Skeletal muscle cell (primary cell): ENCODE data around the gene NRXN3.

Experiments
- DNase-seq: peaks from one replicate; pipeline ENCODE4 v3.0.0-alpha.2; 2010; ENCODE audit warnings: low read depth
- H3K4me3 ChIP-seq: 2 replicates; pipeline ENCODE4 v1.5.1; 2011; ENCODE audit warnings: low read depth, mild to moderate bottlenecking, control low read depth, low read length, moderate library complexity

Gene NRXN3

DNA sequence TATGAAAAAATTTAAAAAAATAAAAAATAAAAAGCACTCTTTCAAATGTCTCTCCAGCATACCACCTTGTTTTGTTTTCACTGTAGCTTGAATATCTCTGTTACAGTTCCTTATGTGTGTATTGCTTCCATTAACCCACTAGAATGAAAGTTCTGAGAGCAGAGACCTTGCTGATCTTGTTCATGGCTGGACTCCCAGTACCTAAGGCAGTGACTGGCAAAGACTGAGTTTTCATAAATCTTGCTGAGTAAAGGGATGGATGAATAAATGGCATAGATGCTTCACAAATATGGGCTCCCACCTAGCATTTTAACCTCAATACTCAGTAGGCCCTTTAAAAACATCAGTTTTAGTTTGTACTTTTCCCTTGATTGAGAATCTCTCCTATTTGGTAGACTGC lies 1125.2 kb downstream of the NRXN3 start:
- no peak for DNase-seq
- no peak overlapping the region for H3K4me3 ChIP-seq

DNA sequence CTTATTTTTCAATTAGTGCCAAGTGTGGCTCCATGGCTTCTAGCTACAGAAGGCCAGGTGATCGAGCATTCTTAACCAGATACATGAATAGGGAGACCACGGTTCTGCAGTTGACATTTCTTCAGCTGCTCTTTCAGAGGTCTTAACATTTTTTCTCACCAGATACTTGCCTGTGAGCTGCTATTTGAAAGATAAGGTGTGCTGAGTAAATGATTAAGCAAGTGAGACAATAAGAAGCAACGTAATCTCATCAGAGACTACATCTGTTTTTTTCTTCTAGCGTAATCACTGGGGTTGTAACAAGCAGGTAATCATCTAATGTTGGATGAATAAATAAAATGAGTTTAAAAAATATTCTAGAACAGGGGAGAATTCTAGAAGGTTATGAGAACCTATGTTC lies 1128.2 kb downstream of the NRXN3 start:
- DNase-seq = no peak
- H3K4me3 ChIP-seq = no peak overlapping the region

DNA sequence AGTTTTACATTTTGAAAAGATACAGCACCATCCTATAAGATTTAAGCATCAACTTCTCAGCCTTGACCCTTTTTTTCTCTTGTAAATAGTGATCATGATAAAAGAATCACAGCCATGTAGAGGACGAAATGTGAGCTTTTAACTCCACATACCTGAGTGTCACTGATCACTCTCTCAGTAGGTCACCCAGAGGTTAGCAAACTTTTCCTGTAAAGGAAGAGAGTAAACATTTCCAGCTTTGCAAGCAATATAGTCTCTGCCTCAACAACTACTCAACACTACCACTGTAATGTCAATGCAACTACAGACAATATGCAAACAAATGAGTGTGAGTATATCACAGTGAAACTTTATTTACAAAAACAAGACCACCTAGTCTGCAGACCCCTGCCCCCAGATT lies 1129.0 kb downstream of the NRXN3 start:
- no peak for DNase-seq
- H3K4me3 ChIP-seq = no peak overlapping the region

DNA sequence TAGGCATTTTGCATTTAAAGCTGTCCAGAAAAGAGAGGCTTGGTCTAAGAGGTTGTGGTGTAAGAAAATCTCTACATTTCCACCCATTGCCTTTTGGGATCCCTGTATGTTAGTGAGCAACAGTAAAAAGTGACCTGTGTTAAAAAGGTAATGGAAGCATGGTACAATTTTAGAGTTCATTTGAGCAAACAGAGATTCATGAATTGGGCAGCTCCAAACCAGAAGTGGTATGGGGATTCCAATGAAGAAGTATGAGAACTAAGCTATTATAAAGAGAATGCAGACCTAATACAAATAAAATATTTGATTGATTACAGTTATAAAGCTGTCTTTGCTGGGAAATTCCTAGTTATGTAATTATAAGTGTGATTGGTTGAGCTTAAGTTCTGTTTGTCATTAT lies 1134.1 kb downstream of the NRXN3 start:
- DNase-seq = no peak
- H3K4me3 ChIP-seq = no peak overlapping the region

DNA sequence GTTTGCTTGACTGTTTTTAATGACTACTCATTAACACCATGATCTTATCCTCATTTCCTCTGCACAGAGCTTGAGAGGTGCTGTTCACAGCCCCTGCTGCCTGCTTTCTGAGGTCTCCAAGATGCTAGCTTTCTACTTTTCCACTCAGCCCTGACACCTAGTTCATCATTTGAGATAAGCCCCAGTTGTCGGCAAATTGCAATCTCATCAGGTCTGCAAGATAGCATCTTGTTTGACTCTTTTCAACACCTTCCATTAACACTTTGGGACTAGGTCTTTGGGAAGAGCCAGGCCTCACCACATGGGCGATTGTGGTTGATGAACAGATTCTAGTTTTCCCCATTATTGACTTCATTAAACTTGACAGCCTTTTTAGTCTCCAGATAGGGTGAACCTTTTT lies 1136.4 kb downstream of the NRXN3 start:
- H3K4me3 ChIP-seq = no peak overlapping the region
- DNase-seq = no peak

DNA sequence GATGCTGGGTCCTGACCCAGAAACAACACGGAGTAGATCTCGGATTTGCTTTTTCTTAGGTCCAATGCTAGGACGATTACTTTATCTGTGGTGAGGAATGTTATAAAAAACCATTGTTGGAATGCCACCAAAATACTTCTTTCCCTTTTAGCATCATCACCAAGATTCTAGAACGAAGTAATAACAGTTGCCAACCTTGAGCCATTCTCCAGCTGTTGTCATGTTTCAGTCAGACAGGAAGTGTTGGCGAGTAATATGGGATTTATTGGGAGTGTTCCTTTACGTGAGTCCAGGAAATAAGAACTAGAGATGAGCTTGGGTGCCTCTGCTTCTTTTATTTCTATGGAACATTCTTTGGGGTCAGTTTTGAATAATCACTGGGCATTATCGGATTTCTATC lies 1148.2 kb downstream of the NRXN3 start:
- DNase-seq = no peak
- H3K4me3 ChIP-seq = no peak overlapping the region

DNA sequence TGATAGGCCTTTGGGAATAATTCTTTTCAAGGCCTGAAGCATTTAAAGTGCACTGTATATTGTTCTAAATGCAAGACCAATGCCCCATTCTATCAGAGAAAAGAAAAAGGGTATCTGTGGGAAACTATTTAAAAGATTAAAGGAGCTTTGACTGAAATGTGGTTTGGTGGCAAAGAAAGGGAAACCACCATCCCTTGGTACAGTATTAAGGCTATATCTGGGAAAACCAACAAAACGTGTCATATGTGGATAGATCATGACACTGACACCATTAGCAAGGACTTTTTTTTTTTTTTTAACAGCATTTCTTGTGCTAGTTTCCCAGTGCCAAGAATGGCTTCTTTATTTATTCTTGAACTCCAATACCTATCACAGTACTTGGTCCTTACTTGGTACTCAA lies 1150.4 kb downstream of the NRXN3 start:
- DNase-seq = no peak
- no peak overlapping the region for H3K4me3 ChIP-seq

DNA sequence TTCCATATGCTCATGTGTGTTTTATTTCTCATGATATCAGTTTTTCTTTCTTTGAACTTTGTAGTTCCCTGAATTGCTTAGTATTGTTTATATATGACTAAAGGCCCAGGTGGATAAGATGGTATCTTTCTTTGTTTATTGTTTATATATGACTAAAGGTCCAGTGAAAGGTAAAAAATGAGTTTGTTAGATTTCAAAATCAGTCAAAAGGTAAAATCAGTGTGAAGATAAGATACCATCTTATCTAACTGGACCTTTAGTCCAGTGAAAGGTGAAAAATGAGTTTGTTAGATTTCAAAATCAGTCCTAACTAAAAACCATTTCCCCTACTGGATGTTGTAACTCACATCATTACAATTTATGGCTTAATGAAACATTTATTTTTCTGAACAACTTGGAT lies 1150.9 kb downstream of the NRXN3 start:
- DNase-seq = no peak

DNA sequence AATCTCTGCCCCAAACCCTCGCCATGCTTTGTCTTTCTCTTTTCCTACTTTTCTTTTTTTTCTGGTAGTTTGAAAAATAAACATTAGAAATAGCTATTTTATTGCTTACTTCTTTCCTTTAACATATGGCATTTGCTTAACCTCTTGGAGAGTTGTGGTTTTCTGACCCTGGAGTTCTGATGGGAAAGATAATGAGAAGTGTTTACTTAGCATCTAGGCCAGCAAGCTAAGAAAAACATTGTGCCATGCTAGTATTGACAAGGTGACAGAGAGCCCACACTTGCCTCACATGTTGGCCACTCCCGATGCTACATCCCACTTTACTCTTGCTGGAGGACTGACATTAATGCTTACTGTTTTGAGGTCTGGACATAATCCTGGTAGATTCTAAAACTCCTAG lies 1154.9 kb downstream of the NRXN3 start:
- H3K4me3 ChIP-seq = no peak overlapping the region
- no peak for DNase-seq

More for the DNA sequence above, 1150.9 kb downstream of the NRXN3 start:
- H3K4me3 ChIP-seq = no peak overlapping the region

DNA sequence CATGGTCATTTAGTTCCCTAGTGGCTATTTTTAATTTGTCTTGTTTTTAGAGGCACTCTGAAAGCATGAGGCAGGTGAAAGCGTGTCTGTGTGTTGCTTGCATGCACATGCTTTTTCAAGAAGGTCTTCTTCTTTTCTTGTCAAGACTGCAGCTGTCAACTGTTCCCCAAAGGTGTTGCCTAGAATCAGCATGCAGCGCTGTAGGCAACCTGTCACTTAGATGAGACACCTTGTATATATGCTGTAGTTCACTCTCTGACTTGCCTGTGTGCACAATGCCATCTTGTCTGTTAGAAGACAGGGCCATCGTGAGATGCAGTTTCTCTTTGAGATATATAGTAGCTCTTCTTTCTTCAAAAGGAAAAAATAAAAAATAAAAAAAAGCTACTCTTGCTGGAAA lies 1155.4 kb downstream of the NRXN3 start:
- no peak overlapping the region for H3K4me3 ChIP-seq

DNA sequence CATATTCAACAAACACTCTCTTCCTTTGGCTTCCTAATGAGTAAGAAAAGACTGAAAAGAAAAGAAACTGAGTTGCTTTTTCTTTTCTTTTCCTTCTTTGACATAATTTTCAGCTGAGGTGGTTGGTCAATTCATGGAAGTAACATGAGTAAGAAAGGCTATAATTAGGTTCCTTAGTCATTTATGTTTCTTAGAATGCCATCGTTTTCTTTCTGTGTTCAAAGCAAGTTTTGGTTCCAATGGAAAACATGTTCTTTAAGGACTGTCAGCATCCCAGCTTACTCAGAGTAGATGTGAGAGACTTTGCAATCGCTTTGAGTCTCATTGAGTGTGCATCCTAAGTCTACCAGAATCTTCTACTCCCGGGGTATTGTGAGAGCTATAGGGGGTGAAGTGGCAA lies 1158.7 kb downstream of the NRXN3 start:
- no peak overlapping the region for H3K4me3 ChIP-seq
- no peak for DNase-seq

More for the DNA sequence above, 1155.4 kb downstream of the NRXN3 start:
- DNase-seq = no peak

DNA sequence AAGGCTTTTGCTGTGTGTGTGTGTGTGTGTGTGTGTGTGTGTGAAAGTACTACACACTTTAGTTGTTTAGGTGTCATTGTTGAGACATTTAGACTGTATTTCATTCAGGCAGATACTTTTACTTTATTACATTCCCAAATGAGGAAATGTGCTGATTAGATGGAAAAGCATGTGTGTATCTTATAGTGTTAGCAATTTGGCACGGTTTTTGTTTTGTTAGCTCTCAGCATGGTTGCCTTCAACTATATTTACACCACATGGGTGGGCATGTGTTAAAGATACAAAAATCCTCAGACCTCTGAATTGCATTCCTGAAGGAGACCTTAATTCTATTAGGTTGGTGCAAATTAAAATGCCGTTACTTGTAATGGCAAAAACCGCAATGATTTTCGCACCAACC lies 1161.7 kb downstream of the NRXN3 start:
- no peak overlapping the region for H3K4me3 ChIP-seq
- DNase-seq = no peak

DNA sequence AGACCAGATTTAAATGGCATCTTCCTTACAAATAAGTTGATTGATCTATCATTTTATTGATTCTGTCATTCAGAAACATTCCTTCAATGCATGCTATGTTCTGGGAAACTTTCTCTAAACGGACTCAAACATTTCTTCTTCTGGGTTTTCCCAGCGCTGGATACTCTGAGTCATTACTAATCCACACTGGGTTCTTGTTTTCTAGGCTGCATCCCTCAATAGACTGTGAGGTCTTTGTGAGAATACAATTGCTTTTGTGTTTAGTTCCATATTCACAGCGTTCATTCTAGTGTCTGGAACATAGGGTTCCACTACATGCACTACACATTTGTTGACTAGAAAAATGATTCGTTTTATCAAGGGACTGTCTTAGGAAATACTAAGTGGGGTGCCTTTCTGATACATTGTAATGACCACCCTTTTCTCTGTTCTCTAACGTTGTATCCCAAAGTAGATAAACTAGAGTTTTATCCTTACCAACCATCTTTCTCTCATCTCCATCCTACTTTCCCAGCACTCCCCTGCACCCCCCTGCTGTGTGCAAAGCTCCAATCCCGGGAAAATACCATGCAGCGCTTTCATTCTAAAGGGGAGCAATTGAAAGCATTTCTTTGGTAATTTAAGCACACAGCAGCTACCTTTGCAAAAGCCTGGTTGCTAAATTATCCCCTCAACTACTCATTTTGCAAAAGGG lies 1162.5 kb downstream of the NRXN3 start:
- no peak for DNase-seq
- no peak overlapping the region for H3K4me3 ChIP-seq

DNA sequence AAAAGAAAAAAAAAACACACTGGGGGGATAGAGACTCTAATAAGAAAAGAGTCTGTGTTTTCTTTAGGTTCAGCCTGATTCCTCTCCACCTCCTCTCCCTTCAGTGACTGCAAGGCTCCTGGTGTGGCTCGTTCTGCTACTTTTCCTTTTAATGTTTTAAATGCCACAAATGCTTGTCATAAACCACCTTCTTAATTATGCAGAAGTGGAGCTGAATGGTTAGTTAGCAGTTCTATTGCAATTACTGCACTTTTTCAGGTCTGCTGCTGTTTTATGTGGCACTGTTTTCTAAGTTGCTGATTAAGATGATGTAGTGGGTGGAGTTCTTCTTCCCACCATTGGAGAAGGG lies 1163.0 kb downstream of the NRXN3 start:
- no peak for DNase-seq
- H3K4me3 ChIP-seq = no peak overlapping the region

DNA sequence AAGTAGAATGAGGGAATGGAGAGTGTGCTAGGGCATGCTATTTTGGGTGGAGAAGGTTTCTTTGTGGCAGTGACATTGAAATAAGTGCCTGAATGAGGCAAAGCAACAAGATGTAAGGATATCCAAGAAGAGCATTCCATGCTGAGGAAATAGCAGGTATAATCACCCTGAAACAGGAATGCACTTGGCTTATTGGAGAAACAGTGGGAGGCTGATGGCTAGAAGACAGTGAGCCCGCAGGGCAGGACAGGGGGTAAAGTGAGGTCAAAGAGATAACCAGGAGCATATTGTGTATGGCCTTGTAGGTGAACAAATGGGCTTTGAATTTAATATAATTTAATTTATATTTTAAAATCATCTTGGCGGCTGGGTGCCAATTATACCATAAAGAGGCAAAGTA lies 1164.1 kb downstream of the NRXN3 start:
- H3K4me3 ChIP-seq = no peak overlapping the region
- DNase-seq = no peak

DNA sequence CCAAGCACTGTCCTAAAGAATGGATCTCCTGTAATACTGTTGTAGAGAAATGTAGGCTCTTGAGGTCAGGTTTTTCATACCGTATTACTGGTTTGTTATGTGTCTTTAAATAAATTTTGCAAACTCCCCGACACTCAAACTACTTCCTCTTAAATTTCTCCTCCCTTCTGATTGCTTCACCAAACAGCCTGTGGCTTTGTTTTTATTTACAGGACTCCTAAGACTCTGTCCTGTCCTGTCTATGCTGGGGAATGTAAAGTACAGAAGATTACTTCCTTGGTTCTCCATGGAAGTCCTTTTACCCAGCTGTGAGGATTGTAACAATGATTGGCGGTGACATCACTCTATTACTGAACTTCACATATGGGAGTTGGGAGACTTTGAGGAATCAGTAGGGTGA lies 1167.6 kb downstream of the NRXN3 start:
- H3K4me3 ChIP-seq = no peak overlapping the region
- DNase-seq = no peak

DNA sequence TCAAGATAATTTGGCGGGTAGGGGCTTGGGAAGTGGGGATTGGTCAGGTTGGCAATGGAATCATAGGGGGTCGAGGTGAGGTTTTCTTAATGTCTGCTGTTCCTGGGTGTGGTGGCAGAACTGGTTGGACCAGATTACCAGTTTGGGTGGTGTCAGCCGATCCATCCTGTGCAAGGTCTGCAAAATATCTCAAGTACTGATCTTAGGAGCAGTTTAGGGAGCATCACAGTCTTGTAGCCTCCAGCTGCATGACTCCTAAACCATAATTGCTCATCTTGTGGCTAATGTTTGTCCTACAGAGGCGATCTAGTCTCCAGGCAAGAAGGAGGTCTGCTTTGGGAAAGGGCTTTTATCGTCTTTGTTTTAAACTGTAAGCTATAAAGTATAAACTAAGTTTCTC lies 1172.8 kb downstream of the NRXN3 start:
- no peak overlapping the region for H3K4me3 ChIP-seq
- no peak for DNase-seq

DNA sequence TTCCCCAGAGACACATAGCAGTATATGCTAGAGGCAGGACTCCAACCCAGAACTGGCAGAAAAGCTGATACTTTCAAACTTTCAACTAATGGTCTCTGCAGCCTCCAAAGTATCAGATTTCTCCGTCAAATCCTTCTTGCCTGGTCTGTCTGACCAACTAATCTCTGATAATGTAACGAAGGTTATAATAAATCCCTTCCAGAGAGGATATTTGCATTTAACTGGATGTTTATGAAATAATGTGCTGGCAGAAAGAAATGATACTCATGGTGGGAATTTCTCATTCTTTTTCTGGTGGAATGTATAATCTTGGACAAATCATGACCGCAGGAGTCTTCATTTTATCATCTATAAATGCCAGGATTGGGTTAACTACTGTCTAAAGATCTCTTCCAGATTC lies 1180.8 kb downstream of the NRXN3 start:
- H3K4me3 ChIP-seq = no peak overlapping the region
- no peak for DNase-seq

DNA sequence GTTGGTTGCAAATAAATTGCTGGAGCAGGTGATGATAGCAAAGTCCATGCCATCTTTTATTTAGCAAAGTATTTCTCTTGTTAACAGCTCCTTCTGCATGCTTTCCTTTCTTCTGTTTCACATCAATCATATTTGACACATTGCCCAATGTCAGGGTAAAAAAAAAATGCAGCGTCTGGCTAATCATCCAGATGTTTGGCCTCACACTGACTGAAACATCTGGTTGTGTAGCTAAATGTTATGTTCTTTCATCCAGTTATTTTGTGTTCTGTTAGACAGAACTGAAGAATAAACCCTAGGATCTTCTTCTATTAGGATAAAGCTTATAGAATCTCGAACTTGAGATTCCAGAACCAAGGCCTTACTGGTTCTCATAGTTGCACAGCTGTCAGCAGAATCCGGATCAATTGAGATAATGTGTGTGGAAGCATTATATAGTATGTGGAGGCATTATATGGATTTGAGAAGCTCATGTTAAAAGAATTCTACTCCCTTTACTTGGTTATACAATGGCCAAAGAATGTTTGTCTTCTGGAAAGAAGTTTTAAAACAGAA lies 1182.0 kb downstream of the NRXN3 start:
- H3K4me3 ChIP-seq = no peak overlapping the region
- DNase-seq = no peak

DNA sequence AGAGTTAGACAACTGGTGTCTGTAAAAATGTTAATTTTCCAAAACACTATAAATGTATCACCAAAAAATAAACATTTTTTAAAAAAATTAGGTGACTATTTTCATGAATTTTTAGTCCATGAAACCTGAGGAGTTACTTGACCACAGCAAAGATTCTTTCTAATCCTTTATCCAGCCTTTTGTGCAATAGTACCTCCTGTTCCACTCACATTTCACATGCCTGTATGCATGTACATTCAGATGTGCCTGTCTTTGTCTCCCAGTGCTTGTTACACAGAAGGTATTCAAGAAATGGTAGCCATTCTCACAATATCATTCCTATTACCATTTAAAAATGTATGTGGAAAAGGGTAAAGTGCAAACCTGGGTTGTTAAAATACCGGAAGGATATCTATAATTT lies 1184.2 kb downstream of the NRXN3 start:
- no peak for DNase-seq
- H3K4me3 ChIP-seq = no peak overlapping the region

DNA sequence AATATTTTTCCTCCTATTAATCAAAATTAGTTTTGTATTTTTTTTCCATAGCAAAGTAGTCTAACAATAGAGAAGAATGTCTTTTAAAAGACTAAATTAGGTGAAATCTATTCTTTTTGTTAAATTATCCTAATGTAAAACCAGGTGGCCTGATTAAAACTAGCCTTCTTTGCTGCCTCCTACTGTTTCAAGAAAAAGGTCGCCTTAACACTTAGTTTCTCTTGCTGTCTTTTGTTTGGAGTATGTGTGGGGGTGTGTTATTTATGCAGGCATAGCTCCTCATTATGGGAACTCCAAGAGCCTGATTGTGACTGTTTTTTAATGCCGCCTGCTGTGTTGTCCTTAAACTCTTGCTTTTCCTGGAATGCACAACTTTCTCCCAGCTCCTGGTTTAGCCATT lies 1185.9 kb downstream of the NRXN3 start:
- H3K4me3 ChIP-seq = no peak overlapping the region
- DNase-seq = no peak

DNA sequence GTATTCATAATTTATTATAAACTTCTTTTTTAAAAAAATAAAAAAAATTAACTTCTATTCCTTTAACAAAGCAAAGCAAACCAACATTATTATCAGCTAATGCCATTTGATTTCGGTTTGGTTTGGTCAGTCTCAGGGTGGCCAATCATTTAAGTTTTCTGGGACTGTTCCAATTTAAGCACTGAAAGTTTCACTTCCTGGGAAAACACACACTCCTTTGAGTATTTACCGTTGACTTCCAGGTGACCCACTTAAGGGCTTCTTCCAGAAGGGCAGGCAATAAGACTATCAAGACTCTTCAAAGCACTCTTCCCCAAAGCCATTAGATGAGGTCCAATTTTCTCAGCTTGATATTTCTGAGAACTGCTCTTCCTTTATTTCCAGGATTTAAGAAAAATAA lies 1187.1 kb downstream of the NRXN3 start:
- no peak overlapping the region for H3K4me3 ChIP-seq
- DNase-seq = no peak
